Measurements from ENCODE around the gene TBC1D22A. TPM values are rescaled to one million over a fixed set of nuclear protein-coding genes. Genes with fewer than 3 reads are reported as not detected.
A peak's percentile ranks its signal among the peaks of the same experiment; 100 is the strongest.

Gene TBC1D22A
- total RNA-seq, 1 donor from 2014 or later: 8.9 TPM

GRCh38 chr22:46835693-46836092 lies 73.2 kb downstream of the TBC1D22A start:
- DNase-seq: no peak

GRCh38 chr22:46841522-46841921 lies 79.1 kb downstream of the TBC1D22A start:
- no peak for DNase-seq

- no peak for DNase-seq
Observed at GRCh38 chr22:46842606-46843005, 80.2 kb downstream of the TBC1D22A start.

- no peak for DNase-seq
Observed at GRCh38 chr22:46843821-46844255, 81.4 kb downstream of the TBC1D22A start.

- DNase-seq: no peak
Observed at GRCh38 chr22:46844606-46845210, 82.3 kb downstream of the TBC1D22A start.

- DNase-seq: peak; percentile 53
Observed at GRCh38 chr22:46845296-46846149, 83.1 kb downstream of the TBC1D22A start.

GRCh38 chr22:46846150-46846831 lies 83.8 kb downstream of the TBC1D22A start:
- DNase-seq: no peak

- no peak for DNase-seq
Observed at GRCh38 chr22:46846832-46847355, 84.4 kb downstream of the TBC1D22A start.

- DNase-seq: no peak
Observed at GRCh38 chr22:46848197-46848596, 85.7 kb downstream of the TBC1D22A start.

- no peak for DNase-seq
Observed at GRCh38 chr22:46849101-46849500, 86.7 kb downstream of the TBC1D22A start.

GRCh38 chr22:46849951-46850350 lies 87.5 kb downstream of the TBC1D22A start:
- DNase-seq: no peak

GRCh38 chr22:46851311-46851710 lies 88.9 kb downstream of the TBC1D22A start:
- DNase-seq: no peak

- DNase-seq: no peak
Observed at GRCh38 chr22:46851941-46852340, 89.5 kb downstream of the TBC1D22A start.

GRCh38 chr22:46852771-46853170 lies 90.3 kb downstream of the TBC1D22A start:
- no peak for DNase-seq

- no peak for DNase-seq
Observed at GRCh38 chr22:46853191-46853590, 90.7 kb downstream of the TBC1D22A start.

GRCh38 chr22:46854125-46854870 lies 91.8 kb downstream of the TBC1D22A start:
- peak; percentile 13 for DNase-seq

GRCh38 chr22:46855681-46856080 lies 93.2 kb downstream of the TBC1D22A start:
- no peak for DNase-seq

- peak; percentile 51 for DNase-seq
Observed at GRCh38 chr22:46856661-46857060, 94.2 kb downstream of the TBC1D22A start.

- no peak for DNase-seq
Observed at GRCh38 chr22:46857142-46857884, 94.9 kb downstream of the TBC1D22A start.

- no peak for DNase-seq
Observed at GRCh38 chr22:46857885-46858143, 95.4 kb downstream of the TBC1D22A start.

- DNase-seq: no peak
Observed at GRCh38 chr22:46858181-46858771, 95.8 kb downstream of the TBC1D22A start.

All from skin of body (tissue), 2 donors.